ENCODE data around the gene TSPAN2. TPM values are rescaled to one million over a fixed set of nuclear protein-coding genes. Genes with fewer than 3 reads are reported as not detected.

TSPAN2 gene
- total and polyA plus RNA-seq, 2 of the 4 experiments (the other 2 are of a cell fraction), result 0.18 to 0.60 TPM

DNA sequence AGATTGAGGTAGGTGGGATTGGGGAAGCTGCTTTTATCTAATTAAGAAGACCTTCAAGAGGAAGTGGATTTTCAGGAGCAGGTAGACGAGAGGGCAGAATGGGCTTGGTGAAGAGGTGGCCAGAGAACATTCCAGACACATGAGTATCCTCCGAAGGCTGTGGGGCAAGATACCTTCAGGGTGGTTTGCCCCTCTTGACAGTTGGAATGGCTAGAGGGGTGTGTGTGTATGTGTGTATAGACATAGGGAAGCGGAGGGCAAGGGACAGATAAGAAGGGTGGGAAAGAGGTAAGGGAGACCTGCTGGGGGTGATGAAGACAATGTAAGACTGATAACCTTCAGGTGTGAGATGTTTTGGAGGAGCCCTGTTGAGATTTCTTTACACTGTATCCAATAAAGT is 46.8 kb upstream of the TSPAN2 start:
- POLR2A ChIA-PET (ENCODE audit: unreplicated experiment), result no interaction called here
- CTCF ChIA-PET, result interaction anchor here (1.0 to 1.9 kb wide), 3 partner anchors 43 to 327 kb away, joined by 4 to 5 read pairs (median 4); no protein-coding TSS in a partner anchor
- WGBS, 2 experiments (ENCODE audit: extremely low coverage in 2 of 2, insufficient read length in 1 of 2), result no CpG with 5 or more reads among the region's 3 CpGs
- no peaks in the 10 kb centered on the region for H3K79me1 ChIP-seq (ENCODE audit: low read depth in 1 of 2, low read length in 2 of 2)
- no peak overlapping the region for H3K18ac ChIP-seq (ENCODE audit: low read depth, low read length)
- no peak overlapping the region for H3K4me3 ChIP-seq (ENCODE audit: insufficient read depth, low read depth, low read length)
- dilution Hi-C loops (cut with HindIII; ENCODE audit: low sequenced_read_pairs, unreplicated experiment), result loop anchor here (25.0 kb wide), 1 partner anchor 451 kb away; no protein-coding TSS in a partner anchor
- no peak overlapping the region for H3K4me2 ChIP-seq (ENCODE audit: low read depth, low read length)
- no peak overlapping the region for H3K23ac ChIP-seq (ENCODE audit: low read depth, low read length)
- peaks cover 22% of the 10 kb centered on the region for H3K9me1 ChIP-seq (ENCODE audit: insufficient read depth, low read length)
- no peaks in the 10 kb centered on the region for H3K9me3 ChIP-seq (ENCODE audit: control insufficient read depth, insufficient read depth, low read length)
- no peak overlapping the region; the same call in 1 of the 2 replicates for H3K14ac ChIP-seq (replicated peaks; ENCODE audit: low read depth, low read length)
- H2BK15ac ChIP-seq (ENCODE audit: low read depth, low read length), result peak overlapping the region; percentile 46; the same call in 2 of the 3 replicates
- ATAC-seq (ENCODE audit: low read depth) (no peak), DNase-seq (no peak)
- peak overlapping the region; percentile 66; the same call in 1 of the 2 replicates for H2AK5ac ChIP-seq (ENCODE audit: low read depth, low read length)
- H4K91ac ChIP-seq (ENCODE audit: insufficient read depth, low read depth, low read length), result peak overlapping the region; percentile 72
- H4K8ac ChIP-seq (ENCODE audit: low read depth in 2 of 2, low read length in 2 of 2), result peak overlapping the region in 1 of 2 experiments; percentile 18; a peak in 1 of 4 replicates
- peak overlapping the region; percentile 66 for H2BK120ac ChIP-seq (ENCODE audit: low read depth, low read length)
- peak overlapping the region; percentile 2 for H2BK5ac ChIP-seq (ENCODE audit: low read depth, low read length, poor library complexity, severe bottlenecking)
- in situ Hi-C loops (cut with MboI; ENCODE audit: low sequenced_read_pairs), result loop anchor here (5.0 kb wide), 2 partner anchors 331 to 461 kb away; no protein-coding TSS in a partner anchor
- H3K9ac ChIP-seq (ENCODE audit: low read depth, low read length), result no peak overlapping the region
- H3K4ac ChIP-seq (ENCODE audit: low read depth, low read length), result peak overlapping the region; percentile 54
- intact Hi-C loops (cut with micrococcal nuclease), result loop anchor here (5.0 kb wide), 1 partner anchor 636 kb away; no protein-coding TSS in a partner anchor
- H2BK20ac ChIP-seq (ENCODE audit: low read depth, low read length), result peak overlapping the region; percentile 50
- no peak overlapping the region for H3K56ac ChIP-seq (ENCODE audit: extremely low read depth, insufficient read depth, low read length)
- H3K27ac ChIP-seq (ENCODE audit: insufficient read depth, low read length), result no peak overlapping the region
- H4K20me1 ChIP-seq (ENCODE audit: insufficient read depth, low read length), result no peaks in the 10 kb centered on the region
- H2AFZ ChIP-seq (replicated peaks; ENCODE audit: low read length, poor library complexity), result no peak overlapping the region
- H3K36me3 ChIP-seq (ENCODE audit: control insufficient read depth, insufficient read depth, low read length), result no peaks in the 10 kb centered on the region
- no peak overlapping the region for H4K5ac ChIP-seq (ENCODE audit: low read depth, low read length)
- peaks cover 9% of the 10 kb centered on the region for H3K4me1 ChIP-seq (ENCODE audit: control insufficient read depth, insufficient read depth, low read length)
- peak overlapping the region; percentile 20 for H2AK9ac ChIP-seq (replicated peaks; ENCODE audit: low read depth, low read length, poor library complexity)
- TF ChIP-seq MXI1 (IDR thresholded peaks at IDR 0.05; ENCODE audit: borderline replicate concordance, low read depth, low read length) (no peak), CEBPB (IDR thresholded peaks at IDR 0.05; ENCODE audit: low read depth, low read length) (no peak), BHLHE40 (IDR thresholded peaks at IDR 0.05; ENCODE audit: low read depth, low read length) (no peak), MAZ (IDR thresholded peaks at IDR 0.05; ENCODE audit: borderline replicate concordance, low read depth, low read length) (no peak), ELK1 (IDR thresholded peaks at IDR 0.05; ENCODE audit: borderline replicate concordance, low read depth, low read length) (no peak), RCOR1 (IDR thresholded peaks at IDR 0.05; ENCODE audit: insufficient replicate concordance, low read length) (no peak), RAD21 (IDR thresholded peaks at IDR 0.05; ENCODE audit: low read length) (no peak)
- no peaks in the 10 kb centered on the region for H3K27me3 ChIP-seq (ENCODE audit: control insufficient read depth, insufficient read depth, low read length)
- BruUV-seq (replicated peaks), result no TSS peak

Measured in IMR-90 (cell line).